Frontal cortex (tissue), 4 donors: ENCODE measurements around the gene ARSB. TPM values are rescaled to one million over a fixed set of nuclear protein-coding genes. Genes with fewer than 3 reads are reported as not detected.
"Not testable (repeated sequence)": the region's sequence is repeated elsewhere in the genome, so short reads cannot be mapped to it uniquely, and the experiment has no call there.

ENCODE experiments used
- DNase-seq, 2 donors: peaks; one replicate each; pipeline ENCODE4 v3.0.0; 2012; ENCODE audit warnings: low spot score in 2 of 2
- FAIRE-seq: peaks from 2 replicates; lab custom pipeline; 2012; peaks lifted over from hg19 to GRCh38; lab: Jason Lieb, UNC
- total RNA-seq: library from RNA; depleted of rRNA; stranded (reverse); fragments of >200 nt; gene quantifications from one replicate; pipeline ENCODE4 v1.2.3, GENCODE V29; 2014
- donor health status: control.
- donor health status: control.
- donor health status: control.

Gene ARSB
- total RNA-seq, 1 donor from 2014 or later, result 20.4 TPM

GRCh38 chr5:78997090-78997489 is 12.0 kb upstream of the ARSB start:
- no peak for FAIRE-seq
- DNase-seq, result no peak

- FAIRE-seq (no peak), DNase-seq (no peak)
Measured at GRCh38 chr5:78995521-78996007, 10.5 kb upstream of the ARSB start.

GRCh38 chr5:78993165-78993564 is 8.1 kb upstream of the ARSB start:
- FAIRE-seq (no peak), DNase-seq (no peak)

- FAIRE-seq (no peak), DNase-seq (no peak)
Measured at GRCh38 chr5:78992146-78992545, 7.0 kb upstream of the ARSB start.

- FAIRE-seq, result no peak
- DNase-seq, result no peak
Measured at GRCh38 chr5:78989080-78989479, 4.0 kb upstream of the ARSB start.

GRCh38 chr5:78985725-78986223 is 664 bp upstream of the ARSB start:
- DNase-seq (peak; percentile 28 to 32), FAIRE-seq (no peak)

- FAIRE-seq (no peak), DNase-seq (peak; percentile 86 to 90)
Measured at GRCh38 chr5:78984439-78985115, 533 bp downstream of the ARSB start.

GRCh38 chr5:78983601-78984438 is 1.3 kb downstream of the ARSB start:
- FAIRE-seq (no peak), DNase-seq (peak in 1 of 2 donors; percentile 25)

GRCh38 chr5:78983194-78983593 is 1.9 kb downstream of the ARSB start:
- not testable (repeated sequence) for DNase-seq, FAIRE-seq

GRCh38 chr5:78979909-78980308 is 5.2 kb downstream of the ARSB start:
- DNase-seq (no peak), FAIRE-seq (no peak)

- DNase-seq (no peak), FAIRE-seq (no peak)
Measured at GRCh38 chr5:78979117-78979742, 5.9 kb downstream of the ARSB start.

GRCh38 chr5:78975035-78975434 is 10.1 kb downstream of the ARSB start:
- no peak for FAIRE-seq
- DNase-seq, result no peak

GRCh38 chr5:78974601-78975000 is 10.5 kb downstream of the ARSB start:
- FAIRE-seq (no peak), DNase-seq (no peak)

GRCh38 chr5:78974011-78974410 is 11.1 kb downstream of the ARSB start:
- FAIRE-seq (no peak), DNase-seq (peak in 1 of 2 donors; percentile 24)

GRCh38 chr5:78972654-78973428 is 12.3 kb downstream of the ARSB start:
- FAIRE-seq (no peak), DNase-seq (peak in 1 of 2 donors; percentile 13)

GRCh38 chr5:78971998-78972397 is 13.1 kb downstream of the ARSB start:
- FAIRE-seq (no peak), DNase-seq (no peak)

GRCh38 chr5:78968781-78969180 is 16.3 kb downstream of the ARSB start:
- DNase-seq (no peak), FAIRE-seq (no peak)

GRCh38 chr5:78964889-78965288 is 20.2 kb downstream of the ARSB start:
- FAIRE-seq, result peak; percentile 48
- DNase-seq, result peak in 1 of 2 donors; percentile 32

GRCh38 chr5:78961743-78962142 is 23.4 kb downstream of the ARSB start:
- DNase-seq (no peak), FAIRE-seq (no peak)

- FAIRE-seq, result no peak
- no peak for DNase-seq
Measured at GRCh38 chr5:78959767-78960166, 25.3 kb downstream of the ARSB start.
